Vagina (tissue), 2 donors: ENCODE measurements around the gene LRIT2.

Source experiments
- CTCF ChIP-seq, 3 experiments: fragments of 450-650 bp in 2 of 3; fragments of 200-600 bp in 1 of 3; sonication (generic) in 1 of 3; IDR thresholded peaks; one replicate each; pipeline ENCODE4 v1.5.1; 2017 to 2019; ENCODE audit warnings: antibody characterized with exemption in 3 of 3, mild to moderate bottlenecking in 2 of 3, moderate library complexity in 2 of 3
- POLR2A ChIP-seq, 2 donors: fragments of 450-650 bp; IDR thresholded peaks; one replicate each; pipeline ENCODE4 v1.6.1; 2017; ENCODE audit warnings: antibody characterized with exemption in 2 of 2, mild to moderate bottlenecking in 2 of 2, moderate library complexity in 2 of 2

DNA sequence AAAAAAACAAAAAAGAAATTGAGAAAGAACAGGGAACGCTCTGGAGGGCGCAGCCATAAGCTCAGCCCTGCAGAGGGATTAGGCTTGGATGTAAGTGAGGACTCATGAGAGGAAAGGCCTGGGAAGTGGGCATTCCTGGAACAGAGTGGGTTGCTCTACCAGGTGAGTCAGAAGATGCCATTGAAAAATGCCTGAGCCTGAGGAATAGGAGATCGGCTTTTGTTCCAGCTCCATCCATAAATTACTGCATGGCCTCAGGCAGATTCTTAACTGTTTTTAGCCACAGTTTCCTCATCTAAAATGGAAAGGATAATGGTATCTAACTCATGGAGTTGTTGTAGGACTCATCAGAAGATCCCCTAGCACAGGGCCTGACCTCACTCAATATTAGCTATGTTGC is 18.4 kb upstream of the LRIT2 start:
- TF ChIP-seq POLR2A (IDR thresholded peaks at IDR 0.05): no peak
- no peak for TF ChIP-seq CTCF (IDR thresholded peaks at IDR 0.05)
